Activated B cell treated with CpG ODN at 0.5 μM for 24 hours (primary cell): ENCODE data around the gene PBOV1. TPM values are rescaled to one million over a fixed set of nuclear protein-coding genes. Genes with fewer than 3 reads are reported as not detected.

Source experiments
- ATAC-seq: fragments of 200-7000 bp; cut with Tn5 transposase; one replicate; pipeline ENCODE4 v1.10.0; 2021; ENCODE audit warnings: low read depth, mild to moderate bottlenecking, moderate library complexity
- CTCF ChIA-PET: fragments of 350-600 bp; sonication (Branson Sonifier 250); formaldehyde crosslinking; loops from one replicate; lab custom pipeline; 2021; ENCODE audit warnings: antibody characterized with exemption; lab: Charles Lee
- POLR2A ChIA-PET: fragments of 350-600 bp; sonication (Branson Sonifier 250); formaldehyde crosslinking; loops from one replicate; lab custom pipeline; 2021; ENCODE audit warnings: antibody characterized with exemption; lab: Charles Lee
- DNase-seq: peaks from one replicate; pipeline ENCODE4 v3.0.0; 2022
- H3K27ac Mint-ChIP-seq: one replicate; pipeline ENCODE4 v1.8.0; 2020; ENCODE audit warnings: mixed read lengths
- H3K27me3 Mint-ChIP-seq: one replicate; pipeline ENCODE4 v1.8.0; 2021; ENCODE audit warnings: mixed read lengths
- H3K36me3 Mint-ChIP-seq: one replicate; pipeline ENCODE4 v1.8.0; 2021; ENCODE audit warnings: low read depth, mixed read lengths
- H3K4me1 Mint-ChIP-seq: one replicate; pipeline ENCODE4 v1.8.0; 2021; ENCODE audit warnings: mixed read lengths
- H3K4me3 Mint-ChIP-seq: one replicate; pipeline ENCODE4 v1.8.0; 2020; ENCODE audit warnings: mild to moderate bottlenecking, mixed read lengths
- H3K9me3 Mint-ChIP-seq: one replicate; pipeline ENCODE4 v1.8.0; 2020; ENCODE audit warnings: mixed read lengths
- intact Hi-C: fragments of 100-400 bp; cut with micrococcal nuclease; formaldehyde crosslinking; loops from one replicate; pipeline ENCODE4 v1.15.1; 2024
- total RNA-seq: library from RNA; stranded (reverse); gene quantifications from 2 replicates; pipeline ENCODE4 v1.2.3, GENCODE V29; 2022
- TF ChIP-seq, protein P1 (sequence below): fragments of 200-600 bp; IDR thresholded peaks from one replicate; pipeline ENCODE4 v1.8.0; 2022; ENCODE audit warnings: antibody characterized with exemption, mild to moderate bottlenecking

Gene PBOV1
- total RNA-seq, 1 donor from 2014 or later, result not detected

DNA sequence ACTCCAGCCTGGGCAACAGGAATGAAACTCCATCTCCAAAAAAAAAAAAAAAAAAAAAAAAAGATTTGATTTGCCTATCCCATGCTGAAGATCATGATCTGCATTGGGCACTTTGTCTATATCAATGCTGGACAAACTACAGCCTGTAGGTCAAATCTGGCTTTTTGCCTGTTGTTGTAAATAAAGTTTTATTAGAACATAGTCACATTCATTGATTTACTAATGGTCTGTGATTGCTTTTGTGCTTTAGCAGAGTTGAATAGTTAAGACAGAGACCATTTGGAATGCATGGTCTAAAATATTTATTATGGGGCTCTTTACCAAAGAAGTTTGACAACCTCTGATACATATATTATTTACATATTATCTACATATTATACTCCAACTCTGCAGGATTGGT, 14.0 kb downstream of the PBOV1 start:
- CTCF ChIA-PET, result no interaction called here
- peaks cover 3% of the 10 kb centered on the region for H3K9me3 Mint-ChIP-seq
- H3K4me1 Mint-ChIP-seq, result no peaks in the 10 kb centered on the region
- TF ChIP-seq, protein P1, sequence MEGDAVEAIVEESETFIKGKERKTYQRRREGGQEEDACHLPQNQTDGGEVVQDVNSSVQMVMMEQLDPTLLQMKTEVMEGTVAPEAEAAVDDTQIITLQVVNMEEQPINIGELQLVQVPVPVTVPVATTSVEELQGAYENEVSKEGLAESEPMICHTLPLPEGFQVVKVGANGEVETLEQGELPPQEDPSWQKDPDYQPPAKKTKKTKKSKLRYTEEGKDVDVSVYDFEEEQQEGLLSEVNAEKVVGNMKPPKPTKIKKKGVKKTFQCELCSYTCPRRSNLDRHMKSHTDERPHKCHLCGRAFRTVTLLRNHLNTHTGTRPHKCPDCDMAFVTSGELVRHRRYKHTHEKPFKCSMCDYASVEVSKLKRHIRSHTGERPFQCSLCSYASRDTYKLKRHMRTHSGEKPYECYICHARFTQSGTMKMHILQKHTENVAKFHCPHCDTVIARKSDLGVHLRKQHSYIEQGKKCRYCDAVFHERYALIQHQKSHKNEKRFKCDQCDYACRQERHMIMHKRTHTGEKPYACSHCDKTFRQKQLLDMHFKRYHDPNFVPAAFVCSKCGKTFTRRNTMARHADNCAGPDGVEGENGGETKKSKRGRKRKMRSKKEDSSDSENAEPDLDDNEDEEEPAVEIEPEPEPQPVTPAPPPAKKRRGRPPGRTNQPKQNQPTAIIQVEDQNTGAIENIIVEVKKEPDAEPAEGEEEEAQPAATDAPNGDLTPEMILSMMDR, result no peak
- peaks cover 11% of the 10 kb centered on the region for H3K27me3 Mint-ChIP-seq
- no peak overlapping the region for H3K4me3 Mint-ChIP-seq
- DNase-seq (no peak), ATAC-seq (no peak)
- H3K27ac Mint-ChIP-seq, result no peak overlapping the region
- no peaks in the 10 kb centered on the region for H3K36me3 Mint-ChIP-seq
- POLR2A ChIA-PET, result no interaction called here
- intact Hi-C loops, result no loop called here

DNA sequence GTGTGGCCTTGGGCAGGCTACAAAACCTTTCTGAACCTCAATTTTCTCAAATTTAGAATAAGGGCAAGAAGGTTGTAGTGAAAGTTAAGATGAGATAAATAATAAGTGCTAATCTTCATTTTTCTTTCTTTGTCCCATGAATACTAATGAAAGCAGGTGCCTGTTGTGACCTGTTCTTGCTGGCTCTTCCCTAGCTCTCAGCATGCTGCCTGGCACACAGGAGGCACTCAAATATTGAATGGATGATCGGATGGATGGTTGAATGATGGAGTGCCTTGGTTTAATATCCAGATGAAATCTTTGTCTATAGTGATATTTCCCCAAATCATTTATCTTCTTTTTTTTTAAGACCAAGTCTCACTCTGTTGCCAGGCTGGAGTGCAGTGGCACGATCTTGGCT, 15.0 kb downstream of the PBOV1 start:
- Mint-ChIP-seq H3K9me3 (peaks cover 3% of the 10 kb centered on the region), H3K4me3 (no peak overlapping the region), H3K36me3 (no peaks in the 10 kb centered on the region), H3K27me3 (peaks cover 6% of the 10 kb centered on the region), H3K4me1 (no peaks in the 10 kb centered on the region), H3K27ac (no peak overlapping the region)
- POLR2A ChIA-PET, result no interaction called here
- CTCF ChIA-PET, result no interaction called here
- DNase-seq, result no peak
- no peak for ATAC-seq
- TF ChIP-seq, protein P1, result no peak
- intact Hi-C loops, result no loop called here

DNA sequence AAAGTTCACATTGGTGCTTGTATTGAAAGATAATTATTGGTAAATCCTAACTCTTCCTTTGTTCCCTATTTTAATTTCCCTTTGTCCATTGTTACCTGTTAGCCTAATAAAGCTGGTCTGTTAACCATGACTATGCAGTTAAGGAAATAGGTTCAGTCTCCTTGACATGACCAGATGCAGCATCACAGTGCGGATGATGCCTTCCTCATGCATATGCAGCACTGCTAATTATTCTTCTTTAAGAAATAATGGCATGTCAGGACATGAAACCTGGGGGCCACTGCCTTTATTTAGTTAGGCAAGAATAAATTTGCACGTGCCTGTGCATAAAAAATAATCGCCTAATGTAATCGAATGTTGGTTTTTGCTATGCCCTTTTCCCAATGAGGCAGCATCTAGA, 16.5 kb downstream of the PBOV1 start:
- intact Hi-C loops, result no loop called here
- TF ChIP-seq, protein P1, result no peak
- Mint-ChIP-seq H3K27ac (no peak overlapping the region), H3K9me3 (peaks cover 3% of the 10 kb centered on the region), H3K36me3 (no peaks in the 10 kb centered on the region), H3K4me3 (no peak overlapping the region), H3K27me3 (peaks cover 9% of the 10 kb centered on the region), H3K4me1 (no peaks in the 10 kb centered on the region)
- ATAC-seq, result no peak
- ChIA-PET POLR2A (no interaction called here), CTCF (no interaction called here)
- no peak for DNase-seq

DNA sequence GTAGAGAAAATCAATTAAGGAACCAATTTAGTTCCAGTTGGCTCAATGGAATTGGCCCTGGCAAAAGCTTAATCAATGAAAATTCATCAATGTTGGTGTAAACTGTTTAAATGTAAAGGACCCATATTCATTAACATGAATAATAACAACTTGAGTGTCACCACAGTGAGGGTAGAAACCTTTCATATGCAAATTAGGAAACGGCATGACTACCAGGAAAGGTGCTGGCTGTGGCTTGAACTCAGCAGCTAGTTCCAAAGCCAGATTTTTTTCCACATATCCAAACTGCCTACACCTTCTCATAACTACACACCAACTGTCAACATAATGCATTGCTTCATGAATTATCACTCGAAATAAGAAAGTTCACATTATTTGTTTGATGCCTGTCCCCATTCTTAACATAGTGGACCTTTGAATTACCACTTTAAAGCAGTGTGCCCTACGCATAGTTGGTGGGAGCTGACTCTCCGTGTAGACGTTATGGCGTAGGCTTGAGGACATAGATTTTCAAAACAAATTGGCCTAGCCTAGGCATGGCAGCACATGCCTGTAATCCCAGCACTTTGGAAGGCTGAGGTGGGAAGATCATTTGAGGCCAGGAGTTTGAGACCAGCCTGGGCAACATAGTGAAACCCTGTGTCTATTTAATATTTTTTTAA, 19.7 kb downstream of the PBOV1 start:
- H3K27me3 Mint-ChIP-seq, result peaks cover 13% of the 10 kb centered on the region
- ChIA-PET CTCF (no interaction called here), POLR2A (no interaction called here)
- intact Hi-C loops, result no loop called here
- peaks cover 3% of the 10 kb centered on the region for H3K9me3 Mint-ChIP-seq
- no peaks in the 10 kb centered on the region for H3K4me1 Mint-ChIP-seq
- TF ChIP-seq, protein P1, result no peak
- no peak overlapping the region for H3K27ac Mint-ChIP-seq
- ATAC-seq (no peak), DNase-seq (no peak)
- no peaks in the 10 kb centered on the region for H3K36me3 Mint-ChIP-seq
- H3K4me3 Mint-ChIP-seq, result no peak overlapping the region

DNA sequence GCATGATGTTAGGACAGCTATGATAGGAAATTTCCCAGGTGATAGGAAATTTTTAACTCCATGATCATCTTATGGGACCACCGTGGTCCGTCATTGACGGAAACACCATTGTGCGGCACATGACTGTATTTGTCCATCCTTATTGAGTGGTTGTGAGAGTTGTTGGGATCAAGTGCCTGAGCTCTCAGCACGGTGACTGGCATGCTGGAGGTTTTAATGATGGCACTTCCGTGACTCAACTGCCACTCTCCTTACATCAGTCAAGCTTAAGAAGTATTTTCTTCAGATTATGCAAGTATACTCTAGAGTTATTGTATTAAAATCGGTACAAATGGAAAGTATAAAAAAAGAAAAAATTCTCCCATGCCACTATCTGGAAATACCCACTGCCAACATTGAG, 20.7 kb downstream of the PBOV1 start:
- no peak for DNase-seq
- intact Hi-C loops, result no loop called here
- Mint-ChIP-seq H3K27me3 (peaks cover 13% of the 10 kb centered on the region), H3K4me1 (no peaks in the 10 kb centered on the region), H3K27ac (no peak overlapping the region), H3K4me3 (no peak overlapping the region), H3K9me3 (peaks cover 3% of the 10 kb centered on the region), H3K36me3 (no peaks in the 10 kb centered on the region)
- ChIA-PET CTCF (no interaction called here), POLR2A (no interaction called here)
- TF ChIP-seq, protein P1, result no peak
- no peak for ATAC-seq
